OCI-LY1 (cell line): Measurements from ENCODE around the gene ELMO1.

Experiments used
- H2AFZ ChIP-seq: fragments of 200-600 bp; sonication (generic), shearing (Covaris generic); 2 replicates; pipeline ENCODE4 v1.6.0; 2014; ENCODE audit warnings: antibody characterized with exemption, mild to moderate bottlenecking, low read length
- H3F3A ChIP-seq: fragments of 200-600 bp; sonication (generic), shearing (Covaris generic); 2 replicates; pipeline ENCODE4 v1.6.0; 2014; ENCODE audit warnings: mild to moderate bottlenecking, antibody characterized with exemption, low read length, moderate library complexity; ENCODE audit not compliant: insufficient read depth
- H3K27ac ChIP-seq: fragments of 200-600 bp; sonication (generic); 2 replicates; pipeline ENCODE4 v1.5.1; 2014; ENCODE audit warnings: low read length, mixed run types, mild to moderate bottlenecking, low read depth; ENCODE audit not compliant: poor library complexity, severe bottlenecking
- H3K27me3 ChIP-seq: fragments of 200-600 bp; sonication (generic); 2 replicates; pipeline ENCODE4 v1.6.0; 2014; ENCODE audit warnings: antibody characterized with exemption, mild to moderate bottlenecking, low read length, moderate library complexity; ENCODE audit not compliant: insufficient read depth
- H3K36me3 ChIP-seq: fragments of 200-600 bp; sonication (generic); 2 replicates; pipeline ENCODE4 v1.6.1; 2014; ENCODE audit warnings: mild to moderate bottlenecking, antibody characterized with exemption, low read length, moderate library complexity, mixed read lengths; ENCODE audit not compliant: insufficient read depth
- H3K4me1 ChIP-seq: fragments of 200-600 bp; sonication (generic); 2 replicates; pipeline ENCODE4 v1.5.1; 2014; ENCODE audit warnings: mild to moderate bottlenecking, low read length, moderate library complexity; ENCODE audit not compliant: insufficient read depth, severe bottlenecking
- H3K4me2 ChIP-seq: fragments of 200-600 bp; sonication (generic), shearing (Covaris generic); 2 replicates; pipeline ENCODE4 v1.6.1; 2014; ENCODE audit warnings: low read length
- H3K4me3 ChIP-seq: fragments of 200-600 bp; sonication (generic); 2 replicates; pipeline ENCODE4 v1.5.1; 2014; ENCODE audit warnings: low read length, low read depth, mild to moderate bottlenecking, mixed read lengths; ENCODE audit not compliant: poor library complexity, severe bottlenecking
- H3K79me2 ChIP-seq: fragments of 200-600 bp; shearing (Covaris generic); 2 replicates; pipeline ENCODE4 v1.6.1; 2016; ENCODE audit warnings: mixed run types, low read length, mixed read lengths; ENCODE audit not compliant: insufficient read depth
- H3K9ac ChIP-seq: fragments of 200-600 bp; sonication (generic), shearing (Covaris generic); 2 replicates; pipeline ENCODE4 v1.6.1; 2014; ENCODE audit warnings: mild to moderate bottlenecking, low read length, mixed read lengths
- H3K9me2 ChIP-seq: fragments of 200-600 bp; sonication (generic), shearing (Covaris generic); 2 replicates; pipeline ENCODE4 v1.6.1; 2014; ENCODE audit warnings: low read depth, mild to moderate bottlenecking, low read length, mixed read lengths
- H3K9me3 ChIP-seq: fragments of 200-600 bp; shearing (Covaris generic); 2 replicates; pipeline ENCODE4 v1.6.1; 2014; ENCODE audit warnings: low read length, mixed read lengths
- H4K20me1 ChIP-seq: fragments of 200-600 bp; sonication (generic), shearing (Covaris generic); 2 replicates; pipeline ENCODE4 v1.6.0; 2016; ENCODE audit warnings: mild to moderate bottlenecking, low read length; ENCODE audit not compliant: insufficient read depth
- CTCF ChIP-seq: fragments of 200-600 bp; sonication (generic), shearing (Covaris generic); IDR thresholded peaks from 2 replicates; pipeline ENCODE4 v1.5.1; 2017; ENCODE audit warnings: mild to moderate bottlenecking, antibody characterized with exemption, low read length, moderate library complexity, mixed read lengths
- EZH2 ChIP-seq: fragments of 200-600 bp; sonication (generic), shearing (Covaris generic); IDR thresholded peaks from 2 replicates; pipeline ENCODE4 v1.8.0; 2017; ENCODE audit warnings: borderline replicate concordance, mixed run types, mild to moderate bottlenecking, antibody characterized with exemption, low read length, moderate library complexity, mixed read lengths

The ELMO1 gene

GRCh38 chr7:37081436-37081835 is 367.2 kb downstream of the ELMO1 start:
- Histone ChIP-seq H3K36me3 (peaks cover 68% of the 10 kb centered on the region), H3K9me2 (no peaks in the 10 kb centered on the region), H3F3A (no peaks in the 10 kb centered on the region), H4K20me1 (no peaks in the 10 kb centered on the region), H3K4me2 (no peak overlapping the region), H3K4me3 (no peak overlapping the region), H3K4me1 (no peaks in the 10 kb centered on the region), H3K79me2 (no peaks in the 10 kb centered on the region), H3K9me3 (no peaks in the 10 kb centered on the region), H3K27ac (no peak overlapping the region), H2AFZ (no peak overlapping the region), H3K9ac (no peak overlapping the region), H3K27me3 (no peaks in the 10 kb centered on the region)
- TF ChIP-seq CTCF = no peak
- TF ChIP-seq EZH2 = no peak

GRCh38 chr7:37079420-37079819 is 369.2 kb downstream of the ELMO1 start:
- no peak overlapping the region for H3K4me2 ChIP-seq
- no peak overlapping the region for H2AFZ ChIP-seq
- H3K79me2 ChIP-seq = no peaks in the 10 kb centered on the region
- H3K4me3 ChIP-seq = no peak overlapping the region
- TF ChIP-seq CTCF (no peak), EZH2 (no peak)
- H3K9me2 ChIP-seq = no peaks in the 10 kb centered on the region
- H4K20me1 ChIP-seq = no peaks in the 10 kb centered on the region
- H3K9me3 ChIP-seq = no peaks in the 10 kb centered on the region
- no peaks in the 10 kb centered on the region for H3F3A ChIP-seq
- no peaks in the 10 kb centered on the region for H3K4me1 ChIP-seq
- H3K9ac ChIP-seq = no peak overlapping the region
- no peaks in the 10 kb centered on the region for H3K27me3 ChIP-seq
- H3K36me3 ChIP-seq = peaks cover 62% of the 10 kb centered on the region
- H3K27ac ChIP-seq = no peak overlapping the region

- no peak overlapping the region for H3K4me3 ChIP-seq
- H3K36me3 ChIP-seq = peaks cover 47% of the 10 kb centered on the region
- TF ChIP-seq CTCF (no peak), EZH2 (no peak)
- no peak overlapping the region for H3K4me2 ChIP-seq
- H4K20me1 ChIP-seq = no peaks in the 10 kb centered on the region
- H3K79me2 ChIP-seq = no peaks in the 10 kb centered on the region
- H3K9me3 ChIP-seq = no peaks in the 10 kb centered on the region
- no peaks in the 10 kb centered on the region for H3K4me1 ChIP-seq
- H2AFZ ChIP-seq = no peak overlapping the region
- no peak overlapping the region for H3K9ac ChIP-seq
- no peaks in the 10 kb centered on the region for H3K9me2 ChIP-seq
- H3K27ac ChIP-seq = no peak overlapping the region
- H3F3A ChIP-seq = no peaks in the 10 kb centered on the region
- H3K27me3 ChIP-seq = no peaks in the 10 kb centered on the region
Measured at GRCh38 chr7:37076668-37077067, 372.0 kb downstream of the ELMO1 start.
